ENCODE measurements around the gene SGO2.

GRCh38 chr2:200613692-200614091 is 87.7 kb downstream of the SGO2 start:
- TF ChIP-seq FOS (IDR thresholded peaks at IDR 0.05; ENCODE audit: borderline replicate concordance, insufficient read depth, low read length) (no peak), CTCF (IDR thresholded peaks at IDR 0.05; ENCODE audit: extremely low read depth in 1 of 2, insufficient read depth in 1 of 2, low read depth in 1 of 2, low read length in 2 of 2) (no peak), EZH2 (IDR thresholded peaks at IDR 0.05; ENCODE audit: borderline replicate concordance, low read depth, low read length, severe bottlenecking) (no peak)
